NCI-H1105 (cell line): Measurements from ENCODE around the gene ISCU.

Experiments used
- DNase-seq: peaks from one replicate; lab custom pipeline; 2025; lab: John Stamatoyannopoulos, UW

Gene ISCU

GRCh38 chr12:108603743-108604142 lies 41.3 kb downstream of the ISCU start:
- no peak for DNase-seq

GRCh38 chr12:108604208-108604941 lies 42.0 kb downstream of the ISCU start:
- DNase-seq = no peak

- no peak for DNase-seq
Measured at GRCh38 chr12:108605000-108605689, 42.7 kb downstream of the ISCU start.

- no peak for DNase-seq
Measured at GRCh38 chr12:108605690-108606406, 43.5 kb downstream of the ISCU start.

- DNase-seq = no peak
Measured at GRCh38 chr12:108606492-108606891, 44.1 kb downstream of the ISCU start.

- no peak for DNase-seq
Measured at GRCh38 chr12:108607981-108608600, 45.7 kb downstream of the ISCU start.

- no peak for DNase-seq
Measured at GRCh38 chr12:108608616-108609015, 46.2 kb downstream of the ISCU start.

- DNase-seq = no peak
Measured at GRCh38 chr12:108609537-108610335, 47.3 kb downstream of the ISCU start.

- DNase-seq = no peak
Measured at GRCh38 chr12:108610336-108610815, 48.0 kb downstream of the ISCU start.

GRCh38 chr12:108610856-108611605 lies 48.6 kb downstream of the ISCU start:
- DNase-seq = no peak

GRCh38 chr12:108611884-108612415 lies 49.6 kb downstream of the ISCU start:
- DNase-seq = no peak

- no peak for DNase-seq
Measured at GRCh38 chr12:108612788-108613282, 50.4 kb downstream of the ISCU start.

GRCh38 chr12:108613548-108613947 lies 51.2 kb downstream of the ISCU start:
- DNase-seq = no peak

GRCh38 chr12:108614041-108614440 lies 51.6 kb downstream of the ISCU start:
- DNase-seq = no peak

GRCh38 chr12:108614639-108615038 lies 52.2 kb downstream of the ISCU start:
- no peak for DNase-seq

GRCh38 chr12:108615918-108616317 lies 53.5 kb downstream of the ISCU start:
- no peak for DNase-seq

GRCh38 chr12:108616359-108616758 lies 54.0 kb downstream of the ISCU start:
- no peak for DNase-seq

GRCh38 chr12:108616941-108617858 lies 54.8 kb downstream of the ISCU start:
- DNase-seq = no peak
